Upper lobe of right lung (tissue), 1 donor: Measurements from ENCODE around the gene NOTCH4. TPM values are rescaled to one million over a fixed set of nuclear protein-coding genes. Genes with fewer than 3 reads are reported as not detected.

ENCODE experiments used
- ATAC-seq: fragments of 200-7000 bp; cut with Tn5 transposase; one replicate; pipeline ENCODE4 v1.9.1; 2020; ENCODE audit warnings: mild to moderate bottlenecking, moderate library complexity
- DNase-seq: peaks from one replicate; pipeline ENCODE4 v3.0.0-alpha.2; 2020
- H3K27ac ChIP-seq: fragments of 200-600 bp; one replicate; pipeline ENCODE4 v1.8.0; 2022
- H3K27me3 ChIP-seq: fragments of 200-600 bp; one replicate; pipeline ENCODE4 v1.8.0; 2022; ENCODE audit warnings: mild to moderate bottlenecking
- H3K36me3 ChIP-seq: fragments of 200-600 bp; one replicate; pipeline ENCODE4 v1.8.0; 2022
- H3K4me1 ChIP-seq: fragments of 200-600 bp; one replicate; pipeline ENCODE4 v1.8.0; 2022
- H3K4me3 ChIP-seq: fragments of 200-600 bp; one replicate; pipeline ENCODE4 v1.8.0; 2022; ENCODE audit warnings: mild to moderate bottlenecking
- H3K9me3 ChIP-seq: fragments of 200-600 bp; one replicate; pipeline ENCODE4 v1.8.0; 2022
- CTCF ChIP-seq: fragments of 200-600 bp; IDR thresholded peaks from one replicate; pipeline ENCODE4 v1.8.0; 2022; ENCODE audit warnings: antibody characterized with exemption
- intact Hi-C: fragments of 100-400 bp; cut with DNase I; formaldehyde crosslinking; loops from one replicate; pipeline ENCODE4 v1.11.0; 2022
- total RNA-seq: library from RNA; stranded (reverse); fragmentation: NEBNext Ultra II Directional; extraction: Animal tissue kit (Norgen Biotek cat#: 25700); gene quantifications from one replicate; pipeline ENCODE4 v1.2.1, GENCODE V29; 2021
- donor health status: DM: no; HTN: yes; CAD: no; lungs with severe emphysema.

Gene NOTCH4
- total RNA-seq, 1 donor from 2014 or later = 78.7 TPM

- Histone ChIP-seq H3K36me3 (no peaks in the 10 kb centered on the region), H3K4me3 (no peak overlapping the region), H3K27me3 (no peaks in the 10 kb centered on the region), H3K27ac (no peak overlapping the region), H3K4me1 (peaks cover 11% of the 10 kb centered on the region), H3K9me3 (no peaks in the 10 kb centered on the region)
- TF ChIP-seq CTCF = no peak
- intact Hi-C loops = no loop called here
- no peak for ATAC-seq
- DNase-seq = no peak
Measured at GRCh38 chr6:32200711-32201475, 23.0 kb downstream of the NOTCH4 start.

GRCh38 chr6:32198866-32199265 lies 25.0 kb downstream of the NOTCH4 start:
- Histone ChIP-seq H3K27ac (no peak overlapping the region), H3K4me3 (no peak overlapping the region), H3K4me1 (peaks cover 23% of the 10 kb centered on the region), H3K9me3 (no peaks in the 10 kb centered on the region), H3K36me3 (no peaks in the 10 kb centered on the region), H3K27me3 (no peaks in the 10 kb centered on the region)
- no peak for TF ChIP-seq CTCF
- intact Hi-C loops = no loop called here
- peak; percentile 61 for DNase-seq
- ATAC-seq = no peak

GRCh38 chr6:32198345-32198696 lies 25.5 kb downstream of the NOTCH4 start:
- DNase-seq (no peak), ATAC-seq (no peak)
- Histone ChIP-seq H3K4me1 (peaks cover 28% of the 10 kb centered on the region), H3K4me3 (no peak overlapping the region), H3K27me3 (no peaks in the 10 kb centered on the region), H3K9me3 (no peaks in the 10 kb centered on the region), H3K27ac (no peak overlapping the region), H3K36me3 (no peaks in the 10 kb centered on the region)
- intact Hi-C loops = no loop called here
- no peak for TF ChIP-seq CTCF

- peak overlapping the region; percentile 86 for H3K4me3 ChIP-seq
- peak; percentile 8 for TF ChIP-seq CTCF
- H3K36me3 ChIP-seq = no peaks in the 10 kb centered on the region
- no peaks in the 10 kb centered on the region for H3K9me3 ChIP-seq
- H3K4me1 ChIP-seq = peaks cover 32% of the 10 kb centered on the region
- DNase-seq (peak; percentile 70), ATAC-seq (no peak)
- H3K27ac ChIP-seq = peak overlapping the region; percentile 100
- intact Hi-C loops = no loop called here
- H3K27me3 ChIP-seq = no peaks in the 10 kb centered on the region
Measured at GRCh38 chr6:32196682-32197616, 26.9 kb downstream of the NOTCH4 start.

- intact Hi-C loops = no loop called here
- ATAC-seq (peak; percentile 6), DNase-seq (peak; percentile 93)
- peak overlapping the region; percentile 100 for H3K27ac ChIP-seq
- H3K9me3 ChIP-seq = no peaks in the 10 kb centered on the region
- peak overlapping the region; percentile 86 for H3K4me3 ChIP-seq
- peak; percentile 4 for TF ChIP-seq CTCF
- H3K36me3 ChIP-seq = no peaks in the 10 kb centered on the region
- peaks cover 37% of the 10 kb centered on the region for H3K4me1 ChIP-seq
- no peaks in the 10 kb centered on the region for H3K27me3 ChIP-seq
Measured at GRCh38 chr6:32195902-32196681, 27.8 kb downstream of the NOTCH4 start.
